Mucosa of descending colon (tissue), 3 donors: Measurements from ENCODE around the gene EMP2. TPM values are rescaled to one million over a fixed set of nuclear protein-coding genes. Genes with fewer than 3 reads are reported as not detected.

ENCODE experiments used
- ATAC-seq: fragments of 200-7000 bp; cut with Tn5 transposase; one replicate; pipeline ENCODE4 v1.9.1; 2020; ENCODE audit warnings: mild to moderate bottlenecking, moderate library complexity
- DNase-seq, 3 donors: peaks; one replicate each; pipeline ENCODE4 v3.0.0-alpha.2; 2020
- H3K36me3 ChIP-seq: fragments of 200-600 bp; one replicate; pipeline ENCODE4 v1.8.0; 2021; ENCODE audit warnings: low read depth, mild to moderate bottlenecking
- H3K4me1 ChIP-seq: fragments of 200-600 bp; one replicate; pipeline ENCODE4 v1.8.0; 2021; ENCODE audit warnings: low read depth, mild to moderate bottlenecking
- H3K4me3 ChIP-seq: fragments of 200-600 bp; one replicate; pipeline ENCODE4 v1.8.0; 2021; ENCODE audit warnings: mild to moderate bottlenecking
- H3K9me3 ChIP-seq: fragments of 200-600 bp; one replicate; pipeline ENCODE4 v1.8.0; 2021; ENCODE audit warnings: mild to moderate bottlenecking
- CTCF ChIP-seq: fragments of 200-600 bp; IDR thresholded peaks from one replicate; pipeline ENCODE4 v1.8.0; 2022; ENCODE audit warnings: antibody characterized with exemption, mild to moderate bottlenecking
- intact Hi-C, 2 donors: fragments of 100-400 bp; cut with DNase I in 1 of 2; cut with micrococcal nuclease in 1 of 2; formaldehyde crosslinking; loops; one replicate each; pipeline versions ENCODE4 v1.11.0 to v1.11.1; 2022; cut with DNase I, micrococcal nuclease
- total RNA-seq, 3 donors: library from RNA; stranded (reverse); fragmentation: NEBNext Ultra II Directional in 2 of 3; extraction: Animal tissue kit (Norgen Biotek cat#: 25700) in 2 of 3; gene quantifications; one replicate each; pipeline versions ENCODE4 v1.2.1 to v1.2.4, GENCODE V29; 2021 to 2023
- donor health status: DM: no; HTN: no; CAD: no; lungs with moderate emphysema.
- donor health status: DM: no; HTN: no; CAD: no.
- donor health status: DM: no; HTN: yes; CAD: no.

The EMP2 gene
- total RNA-seq, 3 donors from 2014 or later: 73.0 to 92.9 (median 84.3) TPM

GRCh38 chr16:10480151-10480550 is 100.2 kb downstream of the EMP2 start:
- Histone ChIP-seq H3K36me3 (no peaks in the 10 kb centered on the region), H3K4me3 (no peak overlapping the region), H3K9me3 (no peaks in the 10 kb centered on the region), H3K4me1 (no peaks in the 10 kb centered on the region)
- no peak for TF ChIP-seq CTCF
- intact Hi-C loops: no loop called here
- no peak for ATAC-seq
- DNase-seq: no peak

Other genes with a start within 250 kb of the EMP2 start
- gene ATF7IP2, start 194.5 kb downstream of the EMP2 start, total RNA-seq: 10 to 100 TPM in 2 of 3 donors, 1 to 10 TPM in 1; 5.0 to 14.5 (median 11.0) TPM
- gene TEKT5, start 114.3 kb upstream of the EMP2 start, total RNA-seq: under 1 TPM; 0.28 to 0.90 (median 0.46) TPM
- gene NUBP1, start 163.2 kb upstream of the EMP2 start, total RNA-seq: 10 to 100 TPM; 24.1 to 34.8 (median 24.6) TPM
- gene TVP23A, start 238.2 kb upstream of the EMP2 start, total RNA-seq: under 1 TPM in 2 of 3 donors, not detected in 1; 0.14 to 0.60 TPM